HG03280 (cell line): ENCODE data around the gene RAB11B.
A peak's percentile ranks its signal among the peaks of the same experiment; 100 is the strongest.
"Not testable (repeated sequence)": the region's sequence is repeated elsewhere in the genome, so short reads cannot be mapped to it uniquely, and the experiment has no call there.

Source experiments
- ATAC-seq: cut with Tn5 transposase; IDR thresholded peaks from one replicate; pipeline ENCODE4 v1.9.1; 2021; ENCODE audit warnings: mild to moderate bottlenecking, moderate library complexity; ENCODE audit not compliant: unreplicated experiment

The RAB11B gene

GRCh38 chr19:8393192-8393870, 3.2 kb downstream of the RAB11B start:
- no peak for ATAC-seq

- ATAC-seq: no peak
These were observed 3.7 kb downstream of the RAB11B start for GRCh38 chr19:8393871-8394250.

GRCh38 chr19:8395621-8396082, 5.5 kb downstream of the RAB11B start:
- ATAC-seq: no peak

- no peak for ATAC-seq
These were observed 6.0 kb downstream of the RAB11B start for GRCh38 chr19:8396185-8396562.

GRCh38 chr19:8396563-8397203, 6.5 kb downstream of the RAB11B start:
- ATAC-seq: no peak

- no peak for ATAC-seq
These were observed 7.1 kb downstream of the RAB11B start for GRCh38 chr19:8397271-8397670.

- no peak for ATAC-seq
These were observed 7.7 kb downstream of the RAB11B start for GRCh38 chr19:8397746-8398310.

- no peak for ATAC-seq
These were observed 8.2 kb downstream of the RAB11B start for GRCh38 chr19:8398311-8398771.

GRCh38 chr19:8399681-8400188, 9.6 kb downstream of the RAB11B start:
- ATAC-seq: no peak

- ATAC-seq: no peak
These were observed 11.8 kb downstream of the RAB11B start for GRCh38 chr19:8401981-8402411.

- ATAC-seq: no peak
These were observed 13.1 kb downstream of the RAB11B start for GRCh38 chr19:8403098-8403819.

- no peak for ATAC-seq
These were observed 13.6 kb downstream of the RAB11B start for GRCh38 chr19:8403820-8404109.

GRCh38 chr19:8404391-8405151, 14.4 kb downstream of the RAB11B start:
- ATAC-seq: no peak

- ATAC-seq: not testable (repeated sequence)
These were observed 20.6 kb downstream of the RAB11B start for GRCh38 chr19:8410718-8411117.

GRCh38 chr19:8412783-8413628, 22.8 kb downstream of the RAB11B start, which contains the start of gene MARCHF2:
Gene MARCHF2, plus strand, starts transcription at chr19:8413305. Its CDS starts 8,536 bp downstream, at chr19:8421841.
- ATAC-seq: peak; percentile 99

- no peak for ATAC-seq
These were observed 23.5 kb downstream of the RAB11B start for GRCh38 chr19:8413629-8413995.

- no peak for ATAC-seq
These were observed 26.6 kb downstream of the RAB11B start for GRCh38 chr19:8416796-8417195.

- ATAC-seq: no peak
These were observed 31.6 kb downstream of the RAB11B start for GRCh38 chr19:8421484-8422461.

GRCh38 chr19:8423817-8424223, 33.7 kb downstream of the RAB11B start:
- ATAC-seq: no peak
